ENCODE data around the gene ITGA11. TPM values are rescaled to one million over a fixed set of nuclear protein-coding genes. Genes with fewer than 3 reads are reported as not detected.

The ITGA11 gene
- total and polyA plus RNA-seq, 2 experiments from 2014 or later: 0.03 to 0.40 TPM

GRCh38 chr15:68380456-68380855 lies 51.5 kb downstream of the ITGA11 start (continued):
- TF ChIP-seq ZNF462 (CRISPR knock-in tag; IDR thresholded peaks at IDR 0.05): no peak
- no peak for TF ChIP-seq STAT1 (IDR thresholded peaks at IDR 0.05; ENCODE audit: unreplicated experiment)

DNA sequence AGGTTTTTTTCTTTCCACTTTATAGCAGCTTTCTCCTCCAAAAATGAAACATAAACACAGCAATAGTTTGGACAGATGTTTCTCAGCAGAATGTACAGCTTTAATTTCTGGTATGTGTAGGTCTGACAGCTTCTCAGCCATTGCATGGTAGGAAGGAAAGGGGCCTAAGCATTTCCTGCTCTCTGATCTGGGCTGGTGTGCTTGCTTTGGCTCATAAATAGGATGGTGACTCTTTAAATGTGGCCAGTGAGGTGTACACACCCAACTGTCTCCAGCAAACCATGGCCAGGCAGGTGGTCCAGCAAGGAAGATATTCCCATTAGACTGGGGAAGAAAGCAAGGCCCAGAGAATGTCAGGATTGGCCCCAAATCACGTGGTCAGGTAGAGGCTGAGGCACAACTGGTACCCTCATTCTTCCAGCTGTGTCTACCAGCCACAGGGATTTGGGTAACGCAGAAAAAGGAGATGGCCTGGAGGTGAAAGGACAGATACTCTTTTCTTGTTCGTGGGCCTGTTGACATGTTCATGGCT lies 52.1 kb downstream of the ITGA11 start:
- Histone ChIP-seq H3K79me2 (replicated peaks; ENCODE audit: insufficient read depth) (no peaks in the 10 kb centered on the region), H3K4me1 (ENCODE audit: insufficient read depth) (no peaks in the 10 kb centered on the region), H3K36me3 (ENCODE audit: insufficient read depth) (no peaks in the 10 kb centered on the region), H2AFZ (no peak overlapping the region), H4K20me1 (replicated peaks; ENCODE audit: insufficient read depth) (no peaks in the 10 kb centered on the region), H3K27me3 (ENCODE audit: insufficient read depth) (no peaks in the 10 kb centered on the region), H3F3A (replicated peaks; ENCODE audit: low read depth) (no peaks in the 10 kb centered on the region), H3K4me2 (no peak overlapping the region), H3K9me2 (ENCODE audit: insufficient read depth) (no peaks in the 10 kb centered on the region), H3K4me3 (no peak overlapping the region), H3K27ac (ENCODE audit: low read depth) (no peak overlapping the region)
- H3K4me1 Mint-ChIP-seq: no peaks in the 10 kb centered on the region; the same call in 2 of the 3 replicates
- H3K4me3 Mint-ChIP-seq: no peak overlapping the region
- no peak for DNase-seq (ENCODE audit: low spot score)
- no peak overlapping the region for H3K27ac Mint-ChIP-seq
- peaks cover 4% of the 10 kb centered on the region; the same call in 1 of the 3 replicates for H3K36me3 Mint-ChIP-seq (ENCODE audit: low read depth)
- H3K9me3 Mint-ChIP-seq: peaks cover 6% of the 10 kb centered on the region; the same call in 2 of the 3 replicates
- H3K27me3 Mint-ChIP-seq (ENCODE audit: insufficient read depth, low read depth, poor library complexity): peaks cover 6% of the 10 kb centered on the region
- no peak for ATAC-seq
- TF ChIP-seq EZH2 (IDR thresholded peaks at IDR 0.05; ENCODE audit: low read depth, unreplicated experiment): no peak
- TF ChIP-seq ZNF331 (CRISPR knock-in tag; IDR thresholded peaks at IDR 0.05; ENCODE audit: low read depth): no peak
- no peak for TF ChIP-seq REST (IDR thresholded peaks at IDR 0.05; ENCODE audit: unreplicated experiment)
- no peak for TF ChIP-seq ZNF462 (CRISPR knock-in tag; IDR thresholded peaks at IDR 0.05)

All from GM23338 (cell line).